Measurements from ENCODE around the gene MRTFB. TPM values are rescaled to one million over a fixed set of nuclear protein-coding genes. Genes with fewer than 3 reads are reported as not detected.

The MRTFB gene
- polyA plus RNA-seq, 3 donors = 6.4 to 14.0 (median 10.6) TPM

DNA sequence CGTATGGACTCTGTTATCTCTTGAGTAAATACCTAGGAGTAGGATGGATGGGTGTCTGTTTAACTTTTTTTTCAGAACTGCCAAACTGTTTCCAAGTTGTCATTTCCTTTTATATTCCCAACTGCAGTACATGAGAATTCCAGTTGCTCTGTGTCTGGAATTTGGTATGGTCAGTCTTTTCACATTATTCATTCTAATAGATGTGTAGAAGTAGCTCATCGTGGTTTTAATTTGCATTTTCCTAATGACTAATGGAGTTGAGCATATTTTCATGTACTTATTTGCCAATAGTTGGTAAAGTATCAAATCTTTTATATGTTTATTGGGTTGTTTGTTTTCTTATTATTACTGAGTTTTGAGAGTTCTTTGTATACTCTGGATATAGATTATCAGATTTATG is 27.0 kb downstream of the MRTFB start:
- no peak overlapping the region for H3K27ac ChIP-seq (ENCODE audit: low read depth, low read length)
- 35 to 60% (median 55%) methylated on average over 2 of the region's 2 CpGs for WGBS, 3 donors

DNA sequence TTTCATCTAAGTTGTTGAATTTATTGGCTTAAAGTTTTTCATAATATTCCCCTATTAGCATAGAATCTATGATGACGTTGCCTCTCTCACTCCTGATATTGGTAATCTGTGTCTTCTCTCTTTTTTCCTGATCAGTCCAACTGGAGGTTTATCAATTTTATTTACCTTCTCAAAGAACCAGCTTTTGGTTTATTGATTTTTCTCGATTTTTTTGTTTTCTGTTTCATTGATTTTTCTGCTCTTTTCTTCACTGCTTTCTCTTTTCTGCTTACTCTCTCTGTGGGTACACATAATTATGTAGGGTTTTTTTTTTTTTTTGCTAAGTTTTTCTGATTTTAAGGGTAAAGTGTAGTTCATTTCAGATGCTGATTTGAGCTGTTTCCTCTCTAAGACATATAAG is 29.7 kb downstream of the MRTFB start:
- WGBS, 3 donors = 48 to 96% (median 90%) methylated on average over 2 of the region's 2 CpGs
- no peak overlapping the region for H3K27ac ChIP-seq (ENCODE audit: low read depth, low read length)

DNA sequence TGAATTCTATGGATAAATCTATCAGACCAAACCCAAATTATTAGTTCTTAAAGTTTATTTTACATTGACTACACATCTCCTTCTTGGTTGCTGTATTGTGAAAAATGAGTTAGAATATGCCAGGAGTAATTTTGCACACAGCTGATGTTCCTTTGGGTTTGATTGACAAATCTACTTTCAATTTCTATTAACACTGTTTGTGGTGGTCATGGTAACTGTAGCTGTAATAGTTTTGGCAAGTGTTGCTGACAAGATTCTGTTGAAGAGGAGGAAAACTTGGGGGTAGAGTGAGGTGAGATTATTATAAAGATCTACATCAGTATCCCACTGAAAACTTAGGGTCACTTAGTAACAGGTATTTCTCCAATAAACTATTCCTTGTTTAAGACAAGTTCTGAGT is 30.3 kb downstream of the MRTFB start:
- H3K27ac ChIP-seq (ENCODE audit: low read depth, low read length) = no peak overlapping the region

DNA sequence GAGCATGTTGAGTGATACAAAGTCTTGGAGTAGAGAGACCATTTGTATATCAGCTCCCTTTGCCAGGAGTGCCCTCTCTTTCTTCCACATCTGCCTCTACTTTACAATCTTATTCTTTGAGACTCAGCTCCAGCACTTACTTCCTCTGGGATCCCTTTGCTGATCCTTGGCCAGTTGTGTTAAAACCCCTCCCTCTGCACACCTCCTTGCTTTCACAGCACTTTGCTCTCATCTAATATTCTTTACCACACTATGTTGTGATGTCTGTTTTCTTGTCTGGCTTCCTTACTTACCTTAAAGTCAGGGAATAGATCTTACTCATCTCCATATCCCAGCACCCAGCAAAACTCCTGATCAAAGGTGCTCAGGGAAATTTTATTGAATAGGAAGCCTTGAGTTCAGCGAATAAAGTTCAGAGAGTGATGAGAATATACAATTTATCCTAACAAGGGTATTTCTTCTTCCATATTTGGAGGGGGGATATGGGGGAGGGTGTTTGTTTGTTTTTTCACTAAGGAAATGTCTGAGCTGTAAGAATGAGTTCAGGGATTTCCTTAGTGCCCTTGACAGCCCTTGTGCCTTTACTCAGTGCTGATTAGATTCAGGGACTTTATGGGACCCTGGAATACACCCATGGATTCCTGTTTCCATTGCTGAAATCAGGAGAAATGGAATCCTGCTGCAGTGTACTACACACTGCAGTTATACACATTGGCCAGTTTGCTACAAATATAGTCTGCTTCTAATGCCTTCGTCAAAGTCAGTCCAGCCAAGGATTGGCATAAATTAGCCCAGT is 32.0 kb downstream of the MRTFB start:
- WGBS, 3 donors = 72 to 85% (median 75%) methylated on average over 2 of the region's 2 CpGs
- no peak overlapping the region for H3K27ac ChIP-seq (ENCODE audit: low read depth, low read length)

DNA sequence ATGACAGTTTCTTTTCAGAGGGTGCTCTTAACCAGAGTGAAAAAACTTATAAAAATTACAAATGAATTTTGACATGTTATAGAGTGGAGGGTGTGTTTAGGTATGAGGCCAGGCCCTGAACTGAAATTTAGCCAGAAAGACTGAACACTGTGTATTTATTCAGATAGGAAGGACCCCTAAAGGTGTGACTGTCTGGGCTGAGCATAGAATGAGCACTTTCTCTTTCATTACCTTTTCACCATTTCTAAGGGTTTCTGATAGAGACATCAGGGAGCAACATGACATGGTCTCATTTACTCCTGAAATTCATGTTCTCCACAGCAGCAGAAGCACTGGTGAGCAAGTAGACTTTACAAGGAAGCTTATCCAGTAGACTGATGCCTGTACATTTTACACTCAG is 32.9 kb downstream of the MRTFB start:
- no peak overlapping the region for H3K27ac ChIP-seq (ENCODE audit: low read depth, low read length)

- 77 to 90% (median 86%) methylated on average over 3 of the region's 3 CpGs for WGBS, 3 donors
- H3K27ac ChIP-seq (ENCODE audit: low read depth, low read length) = no peak overlapping the region
Measured at GRCh38 chr16:14105760-14106375, 34.7 kb downstream of the MRTFB start.

GRCh38 chr16:14106457-14106856 is 35.3 kb downstream of the MRTFB start:
- WGBS, 3 donors = 84 to 90% (median 86%) methylated on average over 3 of the region's 3 CpGs
- H3K27ac ChIP-seq (ENCODE audit: low read depth, low read length) = no peak overlapping the region

GRCh38 chr16:14106961-14107360 is 35.8 kb downstream of the MRTFB start:
- WGBS, 3 donors = 92 to 94% (median 92%) methylated on average over 8 of the region's 8 CpGs
- no peak overlapping the region for H3K27ac ChIP-seq (ENCODE audit: low read depth, low read length)

- H3K27ac ChIP-seq (ENCODE audit: low read depth, low read length) = no peak overlapping the region
- WGBS, 3 donors = 67 to 75% (median 69%) methylated on average over 7 of the region's 7 CpGs
Measured at GRCh38 chr16:14109077-14109775, 38.1 kb downstream of the MRTFB start.

- 53 to 89% (median 80%) methylated on average over 3 of the region's 3 CpGs for WGBS, 3 donors
- H3K27ac ChIP-seq (ENCODE audit: low read depth, low read length) = no peak overlapping the region
Measured at GRCh38 chr16:14109782-14110727, 38.9 kb downstream of the MRTFB start.

- WGBS, 3 donors = 79 to 86% (median 81%) methylated on average over 6 of the region's 6 CpGs
- no peak overlapping the region for H3K27ac ChIP-seq (ENCODE audit: low read depth, low read length)
Measured at GRCh38 chr16:14110728-14111251, 39.7 kb downstream of the MRTFB start.

GRCh38 chr16:14111713-14112538 is 40.8 kb downstream of the MRTFB start:
- H3K27ac ChIP-seq (ENCODE audit: low read depth, low read length) = no peak overlapping the region
- 74 to 76% (median 75%) methylated on average over 14 of the region's 14 CpGs for WGBS, 3 donors

GRCh38 chr16:14112539-14112856 is 41.4 kb downstream of the MRTFB start:
- H3K27ac ChIP-seq (ENCODE audit: low read depth, low read length) = no peak overlapping the region
- WGBS, 3 donors = 18 to 56% (median 29%) methylated on average over 1 of the region's 1 CpG

GRCh38 chr16:14113344-14113743 is 42.2 kb downstream of the MRTFB start:
- H3K27ac ChIP-seq (ENCODE audit: low read depth, low read length) = no peak overlapping the region
- WGBS, 3 donors = 77 to 88% (median 83%) methylated on average over 4 of the region's 4 CpGs

DNA sequence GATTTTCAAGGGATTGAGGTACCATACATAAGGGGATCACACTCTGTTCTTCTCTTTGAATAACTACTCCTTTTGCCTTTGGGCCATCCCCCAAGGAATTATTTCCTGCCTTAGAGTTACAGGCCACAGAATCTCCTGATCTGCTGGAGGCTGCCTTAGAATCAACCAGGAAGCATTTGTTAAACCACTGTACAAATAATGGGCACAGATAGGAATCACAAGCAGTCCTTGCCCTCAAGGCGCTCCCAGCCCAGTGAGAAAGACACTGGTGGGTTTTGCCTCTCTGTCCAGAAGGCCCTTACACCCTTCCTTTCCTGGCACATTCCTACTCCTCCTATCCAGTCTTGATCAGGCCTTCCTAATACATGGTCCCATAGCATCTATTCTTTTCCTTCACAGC is 45.9 kb downstream of the MRTFB start:
- no peak overlapping the region for H3K27ac ChIP-seq (ENCODE audit: low read depth, low read length)
- 94 to 97% (median 96%) methylated on average over 1 of the region's 1 CpG for WGBS, 3 donors

- 89 to 97% (median 92%) methylated on average over 4 of the region's 4 CpGs for WGBS, 3 donors
- no peak overlapping the region for H3K27ac ChIP-seq (ENCODE audit: low read depth, low read length)
Measured at GRCh38 chr16:14119799-14120198, 48.7 kb downstream of the MRTFB start.

GRCh38 chr16:14120335-14120734 is 49.2 kb downstream of the MRTFB start:
- H3K27ac ChIP-seq (ENCODE audit: low read depth, low read length) = no peak overlapping the region
- 54 to 82% (median 78%) methylated on average over 4 of the region's 4 CpGs for WGBS, 3 donors

DNA sequence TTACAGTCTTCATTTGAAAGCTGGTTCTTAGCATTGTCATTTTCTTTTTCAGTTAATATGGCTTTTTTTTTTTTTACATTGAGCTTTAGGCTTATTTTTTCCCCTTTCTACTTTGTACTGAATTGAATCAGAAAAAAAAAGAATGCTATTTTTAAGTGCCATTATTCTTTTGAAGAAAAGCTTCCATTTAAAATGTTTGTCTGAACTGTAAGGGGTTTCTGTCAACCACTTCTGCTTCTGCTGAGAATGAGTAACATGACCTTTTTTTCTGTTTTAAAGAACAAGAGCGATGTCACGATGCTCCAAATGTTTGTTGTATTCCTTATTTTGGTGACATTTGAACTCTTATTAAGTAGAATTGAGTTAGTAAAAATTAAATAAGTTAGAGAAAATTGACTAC is 50.0 kb downstream of the MRTFB start:
- 51 to 93% (median 54%) methylated on average over 2 of the region's 2 CpGs for WGBS, 3 donors
- no peak overlapping the region for H3K27ac ChIP-seq (ENCODE audit: low read depth, low read length)
